Superior temporal gyrus (tissue), 1 donor: ENCODE data around the gene PRRT1.
A peak's percentile ranks its signal among the peaks of the same experiment; 100 is the strongest.
"Not testable (repeated sequence)": the region's sequence is repeated elsewhere in the genome, so short reads cannot be mapped to it uniquely, and the experiment has no call there.

Source experiments
- DNase-seq: peaks from one replicate; pipeline ENCODE4 v3.0.0-alpha.2; 2016; ENCODE audit errors: extremely low spot score

The PRRT1 gene

DNA sequence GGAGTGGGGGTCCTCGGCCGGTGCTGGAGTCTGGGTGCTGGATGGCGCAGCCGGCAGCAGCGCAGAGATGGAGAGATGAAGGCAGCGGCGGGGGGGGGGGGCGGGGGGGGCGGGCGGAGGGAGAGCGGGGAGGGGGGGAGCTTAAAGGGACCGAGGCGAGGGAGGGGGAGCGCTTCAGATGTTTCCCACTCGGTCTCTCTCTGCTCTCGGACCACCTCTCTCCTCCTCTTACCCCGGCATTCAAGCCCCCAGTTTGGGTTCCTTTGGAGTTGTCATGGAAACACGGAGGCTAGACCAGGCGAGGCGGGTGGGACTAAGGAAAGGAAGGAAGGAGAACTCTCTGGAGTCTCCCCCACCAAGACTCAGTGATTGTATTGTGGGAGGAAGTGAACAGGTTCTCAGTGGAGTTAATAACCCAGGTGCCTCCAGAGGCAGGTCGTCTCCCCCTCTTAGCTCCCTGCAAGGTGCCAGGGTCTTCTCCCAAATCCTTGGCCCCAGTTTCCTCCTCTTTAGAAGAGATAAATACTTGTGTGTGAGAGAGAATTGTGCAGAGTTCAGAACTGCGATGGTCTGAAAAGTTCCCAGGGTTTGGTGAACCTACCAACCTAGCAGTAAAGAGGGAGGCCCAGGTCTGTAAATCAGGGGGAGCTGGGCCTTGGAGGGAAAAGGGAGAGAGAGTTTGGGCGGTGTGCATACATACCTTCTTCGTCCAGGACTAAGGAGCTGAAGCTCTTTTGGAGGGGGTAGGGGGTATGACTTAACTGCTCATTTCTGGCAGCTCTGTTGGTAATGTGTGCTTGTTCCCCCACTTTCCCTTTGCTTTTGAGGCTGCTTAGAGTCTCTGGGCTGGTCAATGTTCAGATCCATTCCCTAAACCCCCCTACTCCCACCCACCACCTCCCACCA lies at the start of gene PRRT1:
PRRT1 (minus strand) TSS at position 77 of the 906 bp plus-strand sequence. CDS start 112 bp downstream, outside the sequence.
- DNase-seq, result peak; percentile 54

DNA sequence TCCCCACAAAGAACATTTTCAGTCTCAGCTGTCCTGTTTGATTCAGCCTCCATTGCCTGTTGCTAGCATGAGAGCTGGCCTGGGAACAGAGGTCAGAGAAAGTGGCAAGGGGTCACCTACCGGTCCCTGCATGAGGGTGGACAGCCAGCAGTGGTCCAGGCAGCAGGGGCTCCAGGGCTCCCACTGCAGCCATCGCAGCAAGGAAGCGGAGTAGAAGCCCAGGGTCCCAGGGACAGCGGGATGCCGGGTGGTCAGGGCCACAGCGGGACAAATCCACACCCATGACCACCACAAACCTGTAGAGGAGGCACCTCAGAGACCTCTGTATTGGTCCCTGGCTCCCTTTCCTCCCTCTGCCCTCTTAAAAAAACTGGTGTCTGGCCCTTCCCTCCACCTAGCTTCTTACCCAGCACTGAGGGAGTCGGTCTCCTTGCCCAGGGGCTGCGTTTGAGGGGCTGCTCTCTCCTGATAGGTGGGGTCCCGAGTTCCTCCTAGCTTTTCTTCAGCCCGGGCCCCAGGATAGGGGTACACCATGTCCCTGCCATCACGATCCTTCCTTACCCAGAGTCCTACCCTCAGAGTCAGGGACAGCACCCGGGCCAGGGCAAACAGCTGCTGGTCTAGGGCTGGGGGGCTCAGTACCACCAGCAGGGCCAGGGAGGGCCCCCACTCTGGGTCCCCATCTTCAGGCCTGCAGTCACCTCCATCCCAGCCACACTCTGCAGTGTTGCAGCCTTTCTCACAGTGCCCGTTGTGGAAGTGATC lies 49.2 kb upstream of the PRRT1 start:
- DNase-seq, result no peak

DNA sequence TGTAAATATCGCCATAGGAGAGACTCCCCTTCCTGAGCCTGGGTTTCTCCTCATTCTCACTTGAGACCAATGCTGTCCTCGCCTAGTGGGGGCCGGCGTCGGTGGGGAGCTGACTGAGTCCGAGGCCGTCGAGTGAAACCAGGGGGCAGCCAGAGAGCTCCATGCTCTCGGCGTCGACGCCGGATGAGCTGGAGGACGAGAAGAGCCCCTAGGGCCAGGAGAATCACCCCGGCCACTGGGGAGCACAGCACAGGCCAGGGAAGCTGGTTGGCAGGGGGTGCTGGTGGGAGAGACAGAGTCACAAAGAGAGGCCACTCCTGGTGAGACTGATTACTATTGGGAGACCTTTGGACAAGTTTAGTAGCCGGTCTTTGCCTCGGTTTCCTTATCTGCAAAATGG lies 47.1 kb upstream of the PRRT1 start:
- no peak for DNase-seq

DNA sequence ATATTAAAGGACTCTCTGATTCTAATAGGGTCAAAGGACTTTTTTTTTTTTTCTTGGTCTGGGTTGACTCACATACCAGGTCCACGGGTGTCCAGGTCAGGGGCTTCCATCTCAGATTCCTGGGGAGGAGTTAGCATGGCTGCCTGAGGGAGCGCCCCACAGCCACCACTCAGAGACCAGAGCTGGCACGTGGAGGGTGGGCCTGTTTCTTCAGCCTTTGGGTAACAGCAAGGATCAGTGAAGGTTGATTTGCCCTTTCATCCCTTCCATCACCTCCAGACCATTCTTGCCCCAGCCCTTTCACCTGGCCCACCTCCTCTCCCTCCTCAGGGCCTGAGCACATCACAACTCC lies 46.6 kb upstream of the PRRT1 start:
- no peak for DNase-seq

DNA sequence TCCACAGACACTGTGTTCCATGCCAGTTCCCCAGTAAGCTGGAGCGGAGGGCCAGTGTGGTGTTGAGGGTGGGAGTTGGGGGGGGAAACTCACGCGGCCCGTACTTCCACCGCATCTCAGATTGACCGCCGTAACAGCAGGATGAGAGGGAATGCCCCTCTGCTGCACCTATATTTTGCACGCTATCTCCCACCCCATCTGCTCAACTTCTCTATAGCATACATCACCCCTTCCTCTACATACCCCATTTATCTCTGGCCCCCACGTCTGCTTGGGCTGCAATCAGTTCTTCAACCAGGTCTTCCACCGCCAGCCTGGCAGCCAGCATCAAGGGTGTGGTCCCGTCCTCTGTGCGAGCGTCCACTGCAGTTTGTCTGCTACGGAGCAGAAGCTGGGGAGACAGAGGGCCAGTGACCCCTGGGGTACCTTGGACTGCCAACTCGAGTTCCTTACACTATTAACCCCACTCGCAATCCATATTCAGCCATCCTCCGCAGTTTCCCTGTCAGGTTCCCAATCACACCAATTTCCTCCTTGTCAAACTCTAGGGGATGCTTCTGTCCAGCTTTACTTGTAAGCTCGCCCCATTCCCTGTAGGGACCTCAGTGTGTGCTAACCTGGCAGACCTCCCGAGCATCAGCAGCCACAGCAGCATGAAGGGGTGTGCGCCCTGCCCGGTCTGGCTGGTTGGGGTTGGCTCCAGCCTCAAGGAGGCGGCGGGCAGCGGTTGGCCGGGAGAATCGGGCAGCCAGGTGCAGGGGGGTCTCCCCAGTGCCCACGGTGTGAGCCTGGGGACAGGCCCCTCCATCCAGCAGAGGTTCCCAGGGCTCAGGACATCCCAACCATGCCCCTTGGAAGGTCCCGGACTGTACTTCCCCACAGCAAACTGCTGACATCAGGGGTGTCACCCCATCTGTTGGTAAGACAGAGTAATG lies 45.2 kb upstream of the PRRT1 start:
- DNase-seq, result peak; percentile 48

DNA sequence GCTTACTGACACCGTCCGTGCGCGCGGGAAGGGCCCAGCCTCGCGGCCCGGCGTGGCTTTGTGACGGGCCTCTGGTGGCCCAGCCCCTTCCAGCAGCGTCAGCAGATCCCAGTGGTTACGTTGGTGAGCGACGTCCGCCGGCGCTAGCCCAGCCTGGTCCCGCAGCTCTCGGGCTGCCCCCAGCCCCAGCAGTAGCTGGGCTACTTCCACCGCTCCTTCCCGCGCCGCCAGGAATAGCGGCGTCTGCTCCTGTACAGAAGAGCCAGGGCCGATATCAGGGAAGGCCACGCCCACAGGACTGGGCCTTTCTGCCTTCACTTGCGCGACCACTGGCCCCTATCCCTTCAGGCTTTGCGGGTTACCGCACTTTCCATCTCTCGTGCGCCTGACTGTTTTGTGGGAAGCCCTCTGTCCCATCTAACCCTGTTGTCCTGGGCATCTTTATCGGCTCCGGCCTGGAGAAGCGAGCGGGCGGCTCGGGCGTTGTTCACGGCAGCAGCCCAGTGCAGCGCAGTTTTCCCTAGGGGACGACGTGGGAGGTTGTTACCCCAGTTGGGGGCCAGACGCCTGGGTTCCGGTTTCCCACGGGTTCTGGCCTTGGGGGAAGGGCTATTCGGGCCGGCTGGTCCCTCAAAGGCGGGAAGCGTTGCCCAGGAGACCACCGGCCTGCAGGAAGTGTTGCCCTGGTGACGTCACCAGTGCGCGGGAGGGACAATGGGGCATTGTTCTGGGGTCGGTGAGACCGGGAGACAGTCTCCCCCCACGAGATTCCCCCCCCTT lies 44.4 kb upstream of the PRRT1 start:
- DNase-seq, result peak; percentile 95

DNA sequence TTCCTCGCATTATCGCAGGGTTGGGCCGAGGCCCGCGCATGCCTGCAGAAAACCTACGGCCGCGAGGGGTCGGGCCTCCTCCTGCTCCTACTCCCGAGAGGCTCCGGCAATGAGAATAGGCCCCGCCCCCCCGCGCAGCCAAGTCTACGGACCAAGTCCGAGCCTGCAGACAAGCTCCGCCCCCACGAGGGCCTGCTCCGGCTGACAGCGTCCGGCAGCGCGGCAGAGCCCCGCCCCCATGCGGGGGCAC lies 43.8 kb upstream of the PRRT1 start:
- peak; percentile 98 for DNase-seq

DNA sequence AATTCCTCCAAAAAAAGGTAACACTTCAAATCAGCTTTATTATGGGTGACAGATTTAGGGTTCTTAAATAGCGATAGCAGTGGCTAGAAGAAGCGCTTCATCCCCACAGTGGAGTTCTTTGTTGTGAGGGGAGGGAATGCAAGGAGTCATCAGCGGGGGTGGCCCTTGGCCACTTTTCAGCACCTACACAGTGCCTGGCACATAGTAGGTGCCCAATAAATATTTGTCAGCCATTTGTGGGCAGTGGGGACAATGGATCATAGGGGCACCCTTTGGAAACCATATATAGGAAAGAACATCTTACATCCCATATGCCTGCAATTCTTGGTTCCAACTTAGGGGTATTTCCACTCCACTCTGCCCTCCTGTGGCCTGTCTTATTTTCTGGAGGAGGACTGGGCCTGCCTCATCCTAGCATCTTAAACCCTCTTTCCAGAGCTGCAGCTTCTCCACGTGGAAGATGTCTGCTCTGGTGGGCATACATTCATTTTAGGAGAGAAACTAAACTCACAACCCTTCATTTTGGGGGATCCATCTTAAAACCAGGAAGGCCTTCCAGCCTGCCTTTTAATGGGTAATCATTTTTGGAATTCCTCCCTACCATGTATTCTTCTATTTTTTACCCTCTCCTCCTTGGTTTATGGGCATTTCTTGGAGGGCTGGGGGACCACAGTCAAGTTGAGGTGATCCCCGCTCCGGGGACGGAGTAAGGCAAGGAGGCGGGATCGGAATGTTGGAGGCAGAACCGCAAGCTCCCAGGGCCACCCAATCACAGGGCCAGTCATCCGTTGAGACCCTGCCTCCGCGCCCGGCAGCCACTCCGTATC lies 43.3 kb upstream of the PRRT1 start:
- no peak for DNase-seq

DNA sequence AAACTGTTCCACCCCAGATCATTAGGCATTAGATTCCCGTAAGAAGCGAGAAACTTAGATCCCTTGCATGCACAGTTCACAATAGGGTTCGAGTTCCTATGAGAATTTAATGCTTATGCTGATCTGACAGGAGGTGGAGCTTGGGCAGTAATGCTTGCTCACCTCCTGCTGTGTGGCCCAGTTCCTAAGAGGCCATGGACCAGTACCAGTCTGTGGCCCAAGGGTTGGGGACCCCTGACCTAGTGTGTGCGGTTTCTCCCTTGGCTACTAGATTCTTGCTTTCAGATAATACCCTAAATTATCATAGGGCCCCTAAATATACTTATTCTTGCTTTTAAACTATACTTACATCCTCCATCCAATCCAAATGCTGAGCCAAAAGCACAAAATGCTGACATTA lies 42.6 kb upstream of the PRRT1 start:
- no peak for DNase-seq

DNA sequence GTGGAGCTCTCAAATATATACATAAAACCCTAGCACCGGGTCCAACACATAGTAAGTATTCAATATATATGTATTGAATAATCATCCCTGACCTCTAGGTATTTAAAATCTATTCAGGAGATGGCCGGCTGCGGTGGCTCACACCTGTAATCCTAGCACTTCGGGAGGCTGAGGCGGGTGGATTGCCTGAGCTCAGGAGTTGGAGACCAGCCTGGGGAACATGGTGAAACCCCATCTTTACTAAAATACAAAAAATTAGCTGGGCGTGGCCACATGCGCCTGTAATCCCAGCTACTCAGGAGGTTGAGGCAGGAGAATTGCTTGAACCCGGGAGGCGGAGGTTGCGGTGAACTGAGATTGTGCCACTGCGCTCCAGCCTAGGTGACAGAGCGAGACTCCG lies 41.4 kb upstream of the PRRT1 start:
- DNase-seq, result not testable (repeated sequence)

DNA sequence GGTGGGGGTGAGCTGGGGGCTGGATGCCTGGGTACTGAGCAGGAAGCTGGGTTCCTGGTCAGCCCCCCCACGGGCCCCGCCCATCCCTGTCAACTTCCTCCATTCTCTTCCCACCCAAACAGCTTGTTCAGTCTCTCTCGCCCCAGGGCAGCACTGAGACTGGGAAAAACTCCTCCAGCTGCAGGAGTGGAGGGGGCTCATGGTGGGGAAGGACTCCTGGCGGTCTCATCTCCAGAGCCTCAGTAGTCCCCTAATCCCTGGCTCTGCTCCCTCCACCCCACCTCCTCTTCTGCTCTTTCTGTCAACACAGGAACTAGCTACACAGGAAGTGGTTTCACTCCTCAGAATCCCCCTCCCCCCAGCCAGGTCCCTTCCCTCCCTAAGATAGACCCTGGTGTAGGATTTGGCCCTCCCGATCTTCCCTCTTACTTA lies 40.9 kb upstream of the PRRT1 start, which contains the start of gene GPSM3:
GPSM3 (minus strand) TSS at position 36 of the 432 bp plus-strand sequence. CDS start 130 bp downstream, outside the sequence.
- no peak for DNase-seq

DNA sequence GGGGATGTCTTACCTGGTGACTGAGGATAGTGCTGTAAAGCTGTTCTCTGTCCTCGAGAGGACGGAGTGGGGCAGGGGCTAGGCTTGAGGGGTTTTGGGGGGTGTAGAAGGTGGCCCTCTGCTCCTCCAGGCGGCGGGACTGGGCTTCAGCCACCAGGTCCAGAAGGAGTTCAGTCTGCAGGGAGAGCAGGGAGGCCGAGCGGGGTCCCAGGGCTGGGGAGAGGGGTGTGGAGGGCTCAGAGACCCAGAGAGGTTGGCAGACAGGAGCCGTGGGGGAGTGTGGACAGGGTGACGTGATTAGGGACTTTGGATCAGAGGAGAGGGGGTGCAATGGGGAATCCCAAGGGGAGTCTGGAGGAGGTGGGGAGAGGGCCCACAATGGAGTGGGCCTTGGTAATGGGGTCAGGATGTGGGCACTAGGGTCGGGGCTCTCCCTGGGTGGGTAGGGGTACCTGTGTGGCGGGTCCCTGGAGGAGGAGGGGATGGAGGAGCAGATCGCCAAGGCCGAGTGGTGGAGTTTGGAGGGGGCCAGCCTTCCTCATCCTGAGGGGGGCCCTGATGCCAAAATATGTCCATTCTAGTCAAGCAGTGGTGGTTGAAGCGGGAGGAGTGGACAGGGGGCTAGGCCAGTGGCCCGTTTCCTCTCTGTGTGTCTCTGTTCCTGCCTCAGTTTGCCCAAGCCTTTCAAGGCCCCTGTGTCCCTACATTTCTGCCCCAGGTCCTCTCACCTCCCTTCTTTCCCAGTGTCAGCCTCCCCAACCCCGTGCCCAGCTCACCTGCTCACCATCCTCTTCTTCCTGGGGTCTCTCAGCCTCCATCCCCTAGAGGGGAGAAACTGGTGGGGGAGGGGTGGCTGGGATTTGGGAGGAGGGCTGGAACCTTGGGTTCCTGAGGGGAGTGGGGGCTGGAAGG lies 40.2 kb upstream of the PRRT1 start:
- no peak for DNase-seq

DNA sequence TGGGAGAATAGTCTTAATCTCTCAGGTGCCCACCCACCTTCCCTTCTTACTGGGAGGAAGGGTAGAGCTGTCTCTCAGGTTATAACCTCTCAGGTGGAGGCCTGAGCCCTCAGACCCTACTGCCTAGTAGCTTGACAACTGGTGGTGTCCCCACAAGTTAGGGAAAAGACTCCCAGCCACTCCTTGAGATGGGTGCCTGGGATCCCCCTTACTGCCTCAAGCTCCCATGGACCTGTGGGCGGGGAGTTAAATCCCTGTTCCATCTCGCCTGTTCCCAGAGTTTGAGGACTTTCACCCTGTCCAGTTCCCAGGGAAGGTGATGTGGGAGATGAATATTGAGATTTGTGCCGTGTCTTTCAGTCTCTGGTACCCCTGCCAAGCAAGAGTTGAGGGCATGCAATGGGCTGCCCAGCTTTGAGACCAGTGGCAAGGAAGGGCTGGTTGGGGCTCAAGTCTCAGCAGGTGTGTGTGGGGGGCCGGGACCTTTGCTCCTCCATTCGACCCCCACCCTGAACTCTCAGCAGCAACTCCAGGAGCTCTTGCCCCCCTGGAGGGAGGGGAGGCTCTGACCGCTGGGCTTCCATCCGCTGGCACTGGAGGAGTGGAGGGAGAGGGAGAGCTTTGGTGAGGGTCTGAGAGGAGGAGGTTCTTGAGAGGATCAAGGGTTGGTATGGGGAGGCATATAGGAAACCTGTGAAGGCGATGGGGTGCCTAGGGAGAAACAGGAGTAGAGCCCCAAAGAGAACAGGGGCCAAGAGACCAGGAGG lies 39.4 kb upstream of the PRRT1 start:
- no peak for DNase-seq

DNA sequence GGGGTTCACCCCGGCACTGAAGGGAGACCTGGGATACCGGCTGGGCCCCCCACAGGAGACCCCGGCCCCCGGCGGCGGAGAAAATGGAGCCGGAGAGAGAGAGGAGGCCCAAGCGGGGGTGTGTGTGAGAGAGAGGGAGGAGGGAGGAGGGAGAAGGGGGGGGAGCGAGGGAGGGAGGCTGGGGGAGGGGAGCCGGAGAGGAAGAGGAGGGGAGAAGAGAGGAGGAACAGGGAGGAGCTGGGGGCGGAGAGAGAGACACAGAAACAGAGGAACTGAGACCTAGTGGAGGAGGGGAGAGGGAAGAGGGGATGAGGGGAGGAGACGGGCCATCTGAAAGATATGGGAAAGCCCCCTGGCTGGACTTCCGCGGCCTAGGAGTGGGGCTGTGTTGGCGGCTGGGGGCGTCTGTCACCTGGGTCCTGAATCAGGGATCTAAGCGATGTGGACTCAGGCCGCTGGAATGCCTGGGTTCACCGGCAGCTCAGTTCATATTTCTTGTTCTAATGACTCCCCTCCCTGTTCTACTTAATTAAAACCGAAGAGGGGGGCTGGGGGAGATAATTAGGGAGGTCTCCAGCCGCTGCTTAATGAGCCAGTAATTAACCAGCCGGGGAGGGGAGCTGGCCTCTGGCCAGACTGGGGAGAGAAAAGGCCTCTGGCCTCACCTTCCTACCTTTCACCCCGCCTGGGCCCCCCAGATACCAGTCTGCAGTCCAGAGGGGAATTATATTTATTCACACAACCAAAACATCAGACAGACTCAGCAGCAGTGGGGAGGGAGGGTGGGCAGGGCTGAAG lies 38.5 kb upstream of the PRRT1 start, which contains the start of gene PBX2:
PBX2 (minus strand) TSS at position 149 of the 798 bp plus-strand sequence. CDS start 287 bp downstream, outside the sequence.
- DNase-seq, result peak; percentile 85

DNA sequence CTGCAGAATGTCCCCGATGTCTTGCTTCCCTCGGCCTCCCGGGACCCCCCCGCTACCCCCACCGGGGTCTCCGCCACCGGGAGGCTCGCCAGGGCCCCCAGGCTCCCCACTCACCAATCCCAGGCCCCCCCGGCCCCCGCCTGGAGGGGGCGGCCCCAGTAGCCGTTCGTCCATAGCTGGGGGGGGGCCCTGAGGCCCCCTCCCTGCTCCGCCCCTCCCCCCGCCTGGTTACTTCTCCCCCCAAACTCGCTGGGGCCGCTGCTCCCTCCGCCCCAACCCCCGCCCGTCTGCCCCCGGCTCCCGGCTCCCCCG lies 38.0 kb upstream of the PRRT1 start:
- no peak for DNase-seq

DNA sequence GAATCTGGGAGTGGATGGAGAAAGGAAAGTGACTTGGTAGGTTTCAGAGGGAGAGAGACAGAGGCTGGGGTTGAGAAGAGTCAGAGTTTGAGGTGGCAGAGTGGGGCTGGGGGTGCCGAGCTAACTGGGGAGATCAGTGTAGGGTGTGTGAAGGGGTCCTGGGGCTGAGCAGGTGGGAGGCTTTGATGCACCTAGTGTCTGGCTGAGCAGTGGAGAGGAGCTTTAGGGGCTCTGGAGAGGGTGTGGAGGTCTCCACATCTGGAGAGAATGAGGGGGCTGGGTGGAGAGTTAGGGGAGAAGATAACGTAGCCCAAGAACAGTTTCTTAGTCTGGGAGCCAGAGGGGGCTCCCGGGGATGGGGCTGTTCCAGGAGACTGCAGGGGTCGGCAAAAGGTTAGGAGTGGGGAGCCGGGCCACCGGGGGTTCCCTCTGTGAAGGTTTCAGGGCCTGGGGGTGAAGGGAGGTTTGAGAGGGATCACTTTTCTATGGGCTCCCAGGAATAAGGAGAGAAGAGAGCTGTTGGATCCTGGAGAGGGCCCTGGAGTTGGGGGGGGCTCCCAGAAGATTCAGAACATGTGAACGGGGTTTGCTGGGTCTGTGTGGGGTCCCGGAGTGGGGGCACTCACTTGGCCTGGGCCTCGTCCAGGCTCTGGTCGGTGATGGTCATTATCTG lies 37.5 kb upstream of the PRRT1 start:
- no peak for DNase-seq
